Smooth muscle cell (in vitro differentiated cells): Measurements from ENCODE around the gene FABP1. TPM values are rescaled to one million over a fixed set of nuclear protein-coding genes. Genes with fewer than 3 reads are reported as not detected.

Experiments
- DNase-seq: peaks from one replicate; lab custom pipeline; 2025; ENCODE audit not compliant: unreplicated experiment; lab: John Stamatoyannopoulos, UW
- H2AFZ ChIP-seq: fragments of 200-600 bp; sonication (generic); 2 replicates; pipeline ENCODE4 v1.6.0; 2016; ENCODE audit warnings: antibody characterized with exemption, low read depth, mild to moderate bottlenecking
- H3F3A ChIP-seq: fragments of 200-600 bp; sonication (generic); 2 replicates; pipeline ENCODE4 v1.6.0; 2017; ENCODE audit warnings: antibody characterized with exemption, low read depth
- H3K27ac ChIP-seq: fragments of 200-600 bp; sonication (generic); 2 replicates; pipeline ENCODE4 v1.5.1; 2016; ENCODE audit warnings: low read depth, mild to moderate bottlenecking
- H3K27me3 ChIP-seq: fragments of 200-600 bp; sonication (generic); 2 replicates; pipeline ENCODE4 v1.6.1; 2016; ENCODE audit warnings: low read depth, mild to moderate bottlenecking
- H3K36me3 ChIP-seq: fragments of 200-600 bp; sonication (generic); 2 replicates; pipeline ENCODE4 v1.5.1; 2016; ENCODE audit warnings: low read depth
- H3K4me1 ChIP-seq: fragments of 200-600 bp; sonication (generic); 2 replicates; pipeline ENCODE4 v1.5.1; 2016; ENCODE audit warnings: low read depth
- H3K4me2 ChIP-seq: fragments of 200-600 bp; sonication (generic); 2 replicates; pipeline ENCODE4 v1.6.0; 2016; ENCODE audit warnings: mild to moderate bottlenecking
- H3K4me3 ChIP-seq: fragments of 200-600 bp; sonication (generic); 2 replicates; pipeline ENCODE4 v1.5.1; 2016; ENCODE audit warnings: mild to moderate bottlenecking
- H3K79me2 ChIP-seq: fragments of 200-600 bp; sonication (generic); 2 replicates; pipeline ENCODE4 v1.6.0; 2016; ENCODE audit warnings: low read depth, mild to moderate bottlenecking
- H3K9ac ChIP-seq: fragments of 200-600 bp; sonication (generic); 2 replicates; pipeline ENCODE4 v1.6.0; 2016; ENCODE audit warnings: low read depth
- H3K9me3 ChIP-seq: fragments of 200-600 bp; sonication (generic); replicated peaks from 2 replicates; pipeline ENCODE4 v1.5.1; 2016; ENCODE audit warnings: low read depth
- H4K20me1 ChIP-seq: fragments of 200-600 bp; sonication (generic); 2 replicates; pipeline ENCODE4 v1.6.0; 2016; ENCODE audit warnings: low read depth
- WGBS: methylation state at CpG from one replicate; pipeline ENCODE4 v1.1.7; 2016; ENCODE audit warnings: low lambda C conversion rate; 5-methylcytosine and 5-hydroxymethylcytosine counted together
- polyA plus RNA-seq: library from polyadenylated mRNA; unstranded; fragments of >200 nt; fragmentation: Nextera tagmentation; extraction: Ambion mirVana; gene quantifications from 2 replicates; pipeline ENCODE4 v1.2.1, GENCODE V29; 2016
- total RNA-seq: library from RNA; depleted of rRNA; stranded (reverse); fragments of >200 nt; gene quantifications from 2 replicates; pipeline ENCODE4 v1.2.3, GENCODE V29; 2014
- TF ChIP-seq, protein P1 (sequence below): fragments of 200-600 bp; sonication (generic); IDR thresholded peaks from 2 replicates; pipeline ENCODE4 v1.5.1; 2017; ENCODE audit warnings: borderline replicate concordance, mild to moderate bottlenecking, antibody characterized with exemption; ENCODE audit not compliant: insufficient read depth, poor library complexity, severe bottlenecking

The FABP1 gene
- total RNA-seq = not detected in 2 replicates
- polyA plus RNA-seq = 0.35 and 0.42 TPM in 2 replicates

DNA sequence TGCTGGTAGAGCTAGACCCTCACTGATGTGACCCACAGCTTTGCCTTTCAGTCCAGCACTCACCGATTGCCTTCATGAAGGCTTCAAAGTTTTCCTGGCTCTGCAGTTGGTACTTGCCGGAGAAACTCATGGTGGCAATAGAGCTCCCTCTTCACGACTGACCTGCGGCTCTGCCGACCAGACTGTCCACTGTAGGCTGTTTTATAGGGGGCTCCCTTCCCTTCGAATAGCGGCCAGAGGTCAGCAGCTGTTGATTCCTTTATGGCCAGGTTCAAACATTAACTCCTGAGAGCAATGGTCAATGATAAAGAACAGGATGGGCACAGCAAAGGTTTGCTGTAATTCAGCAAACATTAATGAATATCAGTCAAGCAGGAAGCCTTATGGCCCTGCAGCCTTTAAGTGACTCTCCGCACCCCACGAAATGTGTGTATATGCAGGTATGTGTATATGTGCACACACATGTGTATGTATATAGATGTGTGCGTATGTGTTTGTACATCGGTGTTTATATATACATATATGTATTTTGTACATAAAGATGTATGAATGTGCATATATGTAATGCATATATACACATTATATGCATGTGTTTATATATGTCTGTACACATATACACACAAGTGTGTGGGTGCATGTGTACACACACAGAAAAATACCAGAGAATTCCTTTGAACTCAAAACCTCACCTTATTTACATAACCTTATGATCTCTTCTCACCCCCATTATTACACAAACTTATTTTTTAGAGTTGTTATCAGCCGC is at the start of gene FABP1:
Gene FABP1, minus strand, starts transcription at position 175 of the 766 bp plus-strand sequence. Its CDS starts 45 bp downstream, at position 130.
- H3K9ac ChIP-seq = no peak within 1 kb of the TSS
- no peaks in the 10 kb centered on the region for H3F3A ChIP-seq
- no peaks in the 10 kb centered on the region for H3K4me1 ChIP-seq
- TF ChIP-seq, protein P1, sequence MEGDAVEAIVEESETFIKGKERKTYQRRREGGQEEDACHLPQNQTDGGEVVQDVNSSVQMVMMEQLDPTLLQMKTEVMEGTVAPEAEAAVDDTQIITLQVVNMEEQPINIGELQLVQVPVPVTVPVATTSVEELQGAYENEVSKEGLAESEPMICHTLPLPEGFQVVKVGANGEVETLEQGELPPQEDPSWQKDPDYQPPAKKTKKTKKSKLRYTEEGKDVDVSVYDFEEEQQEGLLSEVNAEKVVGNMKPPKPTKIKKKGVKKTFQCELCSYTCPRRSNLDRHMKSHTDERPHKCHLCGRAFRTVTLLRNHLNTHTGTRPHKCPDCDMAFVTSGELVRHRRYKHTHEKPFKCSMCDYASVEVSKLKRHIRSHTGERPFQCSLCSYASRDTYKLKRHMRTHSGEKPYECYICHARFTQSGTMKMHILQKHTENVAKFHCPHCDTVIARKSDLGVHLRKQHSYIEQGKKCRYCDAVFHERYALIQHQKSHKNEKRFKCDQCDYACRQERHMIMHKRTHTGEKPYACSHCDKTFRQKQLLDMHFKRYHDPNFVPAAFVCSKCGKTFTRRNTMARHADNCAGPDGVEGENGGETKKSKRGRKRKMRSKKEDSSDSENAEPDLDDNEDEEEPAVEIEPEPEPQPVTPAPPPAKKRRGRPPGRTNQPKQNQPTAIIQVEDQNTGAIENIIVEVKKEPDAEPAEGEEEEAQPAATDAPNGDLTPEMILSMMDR = no peak
- 92% methylated on average over 12 of the region's 12 CpGs for WGBS
- no peak for DNase-seq
- no peaks in the 10 kb centered on the region for H3K9me3 ChIP-seq
- no peak within 1 kb of the TSS for H2AFZ ChIP-seq
- no peaks in the 10 kb centered on the region for H4K20me1 ChIP-seq
- H3K27ac ChIP-seq = no peak within 1 kb of the TSS
- H3K79me2 ChIP-seq = no peaks in the 10 kb centered on the region
- H3K36me3 ChIP-seq = no peaks in the 10 kb centered on the region
- peaks cover 35% of the 10 kb centered on the region for H3K27me3 ChIP-seq
- no peak within 1 kb of the TSS for H3K4me2 ChIP-seq
- H3K4me3 ChIP-seq = peak within 1 kb of the TSS; percentile 21

DNA sequence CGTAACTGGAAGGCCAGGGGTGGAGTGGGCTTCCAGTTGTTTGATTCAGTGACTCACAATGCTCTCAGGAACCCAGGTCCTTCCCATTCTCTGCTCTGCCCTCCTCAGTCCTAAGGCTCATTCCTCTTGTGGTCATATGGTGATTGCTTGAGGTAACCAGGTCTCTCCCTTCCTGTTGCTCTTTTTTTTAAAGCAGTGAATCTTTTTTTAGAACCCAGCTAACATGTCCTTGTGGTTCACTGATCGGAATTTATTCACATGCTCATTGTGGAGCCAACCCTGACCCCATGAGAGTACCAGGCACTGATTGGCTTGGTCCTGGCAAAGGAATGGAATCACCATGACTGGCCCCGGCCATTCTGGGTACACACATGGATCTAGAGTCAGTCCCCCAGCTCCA is 49.7 kb upstream of the FABP1 start:
- Histone ChIP-seq H3K4me2 (no peak overlapping the region), H3K9ac (no peak overlapping the region), H3K79me2 (no peaks in the 10 kb centered on the region), H3K9me3 (no peaks in the 10 kb centered on the region), H3K36me3 (no peaks in the 10 kb centered on the region), H3F3A (no peaks in the 10 kb centered on the region), H3K27ac (no peak overlapping the region), H3K4me3 (no peak overlapping the region), H2AFZ (no peak overlapping the region), H4K20me1 (no peaks in the 10 kb centered on the region), H3K27me3 (no peaks in the 10 kb centered on the region), H3K4me1 (no peaks in the 10 kb centered on the region)
- DNase-seq = no peak
- TF ChIP-seq, protein P1 = no peak
- WGBS = 83% methylated on average over 3 of the region's 3 CpGs

DNA sequence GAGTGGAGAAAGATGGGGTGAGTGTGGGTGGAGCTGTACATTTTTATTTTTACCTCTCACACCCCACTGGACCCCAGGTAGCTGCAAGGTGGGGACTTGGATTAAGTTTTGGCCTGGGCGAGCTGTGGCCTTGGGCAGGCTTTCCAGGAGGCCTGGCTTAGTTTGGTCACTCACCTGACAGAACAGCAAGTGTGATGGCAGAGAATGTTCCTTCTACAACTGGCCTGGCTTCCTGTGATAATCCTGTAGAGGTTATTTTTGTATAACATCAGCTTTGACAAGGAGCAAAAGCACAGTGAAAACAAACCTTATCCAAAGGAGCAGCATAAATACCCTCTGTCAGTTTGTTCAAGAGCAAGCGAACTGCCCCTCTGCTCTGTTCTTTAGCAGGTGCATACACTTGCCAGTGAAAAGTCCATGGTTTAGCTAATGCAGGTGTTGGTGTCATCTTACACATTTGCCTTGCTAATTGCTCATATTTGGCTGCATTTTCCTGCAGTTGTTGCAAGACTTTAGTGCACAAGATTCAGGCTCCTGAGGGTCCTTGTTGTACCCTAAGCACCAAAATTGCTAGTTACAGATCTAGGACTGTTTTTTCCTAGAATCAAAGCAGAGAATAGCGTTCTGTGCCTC is 48.6 kb upstream of the FABP1 start:
- DNase-seq = no peak
- Histone ChIP-seq H2AFZ (no peak overlapping the region), H3K9me3 (no peaks in the 10 kb centered on the region), H3K36me3 (no peaks in the 10 kb centered on the region), H3K27ac (no peak overlapping the region), H3F3A (no peaks in the 10 kb centered on the region), H4K20me1 (no peaks in the 10 kb centered on the region), H3K4me2 (no peak overlapping the region), H3K9ac (no peak overlapping the region), H3K79me2 (no peaks in the 10 kb centered on the region), H3K4me1 (no peaks in the 10 kb centered on the region), H3K27me3 (no peaks in the 10 kb centered on the region), H3K4me3 (no peak overlapping the region)
- TF ChIP-seq, protein P1 = no peak
- WGBS = 83% methylated on average over 3 of the region's 3 CpGs
